ENCODE results near the gene STARD10. TPM values are rescaled to one million over a fixed set of nuclear protein-coding genes. Genes with fewer than 3 reads are reported as not detected.
A peak's percentile ranks its signal among the peaks of the same experiment; 100 is the strongest.

STARD10 gene
- total RNA-seq, 3 donors from 2014 or later, result 177 to 472 (median 306) TPM

- DNase-seq (no peak), ATAC-seq (no peak)
- Histone ChIP-seq H3K4me1 (ENCODE audit: low read depth) (peaks cover 20% of the 10 kb centered on the region), H3K9me3 (no peaks in the 10 kb centered on the region), H3K4me3 (no peak overlapping the region), H3K36me3 (ENCODE audit: low read depth) (no peaks in the 10 kb centered on the region)
- TF ChIP-seq CTCF (IDR thresholded peaks at IDR 0.05), result no peak
- intact Hi-C loops (cut with DNase I, micrococcal nuclease), result no loop called here
Measured at GRCh38 chr11:72820439-72821139, 26.7 kb upstream of the STARD10 start.

- ATAC-seq (no peak), DNase-seq (no peak)
- H3K9me3 ChIP-seq, result no peaks in the 10 kb centered on the region
- no peak overlapping the region for H3K4me3 ChIP-seq
- intact Hi-C loops (cut with DNase I, micrococcal nuclease), result no loop called here
- H3K36me3 ChIP-seq (ENCODE audit: low read depth), result no peaks in the 10 kb centered on the region
- H3K4me1 ChIP-seq (ENCODE audit: low read depth), result peaks cover 27% of the 10 kb centered on the region
- no peak for TF ChIP-seq CTCF (IDR thresholded peaks at IDR 0.05)
Measured at GRCh38 chr11:72818971-72819370, 25.1 kb upstream of the STARD10 start.

GRCh38 chr11:72817966-72818365 is 24.1 kb upstream of the STARD10 start:
- H3K36me3 ChIP-seq (ENCODE audit: low read depth), result no peaks in the 10 kb centered on the region
- intact Hi-C loops (cut with DNase I, micrococcal nuclease), result no loop called here
- no peak overlapping the region for H3K4me3 ChIP-seq
- no peak for DNase-seq
- no peak for TF ChIP-seq CTCF (IDR thresholded peaks at IDR 0.05)
- H3K4me1 ChIP-seq (ENCODE audit: low read depth), result peaks cover 33% of the 10 kb centered on the region
- H3K9me3 ChIP-seq, result no peaks in the 10 kb centered on the region
- no peak for ATAC-seq

GRCh38 chr11:72816404-72816990 is 22.6 kb upstream of the STARD10 start:
- DNase-seq (no peak), ATAC-seq (no peak)
- no peak for TF ChIP-seq CTCF (IDR thresholded peaks at IDR 0.05)
- Histone ChIP-seq H3K4me1 (ENCODE audit: low read depth) (peaks cover 34% of the 10 kb centered on the region), H3K36me3 (ENCODE audit: low read depth) (no peaks in the 10 kb centered on the region), H3K9me3 (no peaks in the 10 kb centered on the region), H3K4me3 (no peak overlapping the region)
- intact Hi-C loops (cut with DNase I, micrococcal nuclease), result no loop called here

GRCh38 chr11:72815110-72815618 is 21.3 kb upstream of the STARD10 start:
- no peak for TF ChIP-seq CTCF (IDR thresholded peaks at IDR 0.05)
- ATAC-seq, result peak; percentile 22
- DNase-seq, result no peak
- intact Hi-C loops (cut with DNase I, micrococcal nuclease), result no loop called here
- Histone ChIP-seq H3K4me1 (ENCODE audit: low read depth) (peaks cover 27% of the 10 kb centered on the region), H3K4me3 (peak overlapping the region; percentile 81), H3K36me3 (ENCODE audit: low read depth) (no peaks in the 10 kb centered on the region), H3K9me3 (no peaks in the 10 kb centered on the region)
